IMR-90 (cell line): ENCODE data around the gene TYMS. TPM values are rescaled to one million over a fixed set of nuclear protein-coding genes. Genes with fewer than 3 reads are reported as not detected.

Experiments
- ATAC-seq: fragments of 200-7000 bp; cut with Tn5 transposase; 2 replicates; pipeline ENCODE4 v1.9.1; 2020; ENCODE audit warnings: low read depth, mild to moderate bottlenecking, moderate library complexity
- BruUV-seq: library from RNA; stranded (reverse); fragments of 400-500 nt; replicated peaks from 2 replicates; lab custom pipeline; 2021; lab: Mats Ljungman, UMichigan
- CTCF ChIA-PET: fragments of 300-600 bp; formaldehyde crosslinking; extraction: SDS; loops from one replicate; lab custom pipeline; 2021; ENCODE audit warnings: antibody characterized with exemption; lab: Yijun Ruan, JAX
- POLR2A ChIA-PET: fragments of 300-600 bp; sonication (Branson Sonifier 250); formaldehyde crosslinking; loops from one replicate; lab custom pipeline; 2022; ENCODE audit warnings: antibody characterized with exemption; ENCODE audit not compliant: unreplicated experiment; lab: Charles Lee
- DNase-seq: peaks from one replicate; pipeline ENCODE4 v3.0.0; 2013
- H2AFZ ChIP-seq: replicated peaks from 2 replicates; pipeline ENCODE3; 2013; ENCODE audit warnings: low read length, mild to moderate bottlenecking; ENCODE audit not compliant: poor library complexity
- H2AK5ac ChIP-seq: 2 replicates; pipeline ENCODE4 v1.6.1; 2013; ENCODE audit warnings: low read depth, low read length, inconsistent platforms
- H2AK9ac ChIP-seq: replicated peaks from 2 replicates; pipeline ENCODE3; 2013; ENCODE audit warnings: mild to moderate bottlenecking, low read depth, low read length, moderate library complexity; ENCODE audit not compliant: poor library complexity
- H2BK120ac ChIP-seq: 2 replicates; pipeline ENCODE4 v1.6.1; 2013; ENCODE audit warnings: low read depth, low read length, inconsistent platforms
- H2BK15ac ChIP-seq: 3 replicates; pipeline ENCODE4 v1.6.1; 2013; ENCODE audit warnings: low read depth, low read length, inconsistent platforms
- H2BK20ac ChIP-seq: 2 replicates; pipeline ENCODE4 v1.6.1; 2013; ENCODE audit warnings: low read depth, mild to moderate bottlenecking, inconsistent platforms, low read length, moderate library complexity
- H2BK5ac ChIP-seq: 2 replicates; pipeline ENCODE4 v1.6.1; 2013; ENCODE audit warnings: mild to moderate bottlenecking, low read depth, low read length, inconsistent platforms; ENCODE audit not compliant: poor library complexity, severe bottlenecking
- H3K14ac ChIP-seq: replicated peaks from 2 replicates; pipeline ENCODE4 v1.6.1; 2013; ENCODE audit warnings: low read depth, low read length, inconsistent platforms
- H3K18ac ChIP-seq: 2 replicates; pipeline ENCODE4 v1.6.1; 2013; ENCODE audit warnings: low read depth, low read length, control low read depth
- H3K23ac ChIP-seq: 2 replicates; pipeline ENCODE4 v1.6.1; 2013; ENCODE audit warnings: low read depth, low read length, inconsistent platforms
- H3K27ac ChIP-seq: 2 replicates; pipeline ENCODE4 v1.5.1; 2013; ENCODE audit warnings: mild to moderate bottlenecking, control low read depth, low read length; ENCODE audit not compliant: insufficient read depth
- H3K27me3 ChIP-seq: 2 replicates; pipeline ENCODE4 v1.6.1; 2013; ENCODE audit warnings: low read length; ENCODE audit not compliant: control insufficient read depth, insufficient read depth
- H3K36me3 ChIP-seq: 2 replicates; pipeline ENCODE4 v1.6.1; 2013; ENCODE audit warnings: low read length, mixed read lengths; ENCODE audit not compliant: control insufficient read depth, insufficient read depth
- H3K4ac ChIP-seq: 2 replicates; pipeline ENCODE4 v1.6.1; 2013; ENCODE audit warnings: low read depth, low read length, inconsistent platforms
- H3K4me1 ChIP-seq: 2 replicates; pipeline ENCODE4 v1.6.1; 2013; ENCODE audit warnings: low read length, mixed read lengths; ENCODE audit not compliant: control insufficient read depth, insufficient read depth
- H3K4me2 ChIP-seq: 2 replicates; pipeline ENCODE4 v1.6.1; 2013; ENCODE audit warnings: low read depth, mild to moderate bottlenecking, control low read depth, low read length, moderate library complexity
- H3K4me3 ChIP-seq: 2 replicates; pipeline ENCODE4 v1.5.1; 2013; ENCODE audit warnings: low read depth, mild to moderate bottlenecking, control low read depth, low read length, moderate library complexity; ENCODE audit not compliant: insufficient read depth
- H3K56ac ChIP-seq: 2 replicates; pipeline ENCODE4 v1.6.1; 2013; ENCODE audit warnings: low read length, inconsistent platforms; ENCODE audit not compliant: insufficient read depth; ENCODE audit errors: extremely low read depth
- H3K79me1 ChIP-seq, 2 experiments: 2 replicates each; pipeline ENCODE4 v1.6.1; 2013; ENCODE audit warnings: low read length in 2 of 2, inconsistent platforms in 1 of 2, low read depth in 1 of 2
- H3K9ac ChIP-seq: 2 replicates; pipeline ENCODE4 v1.6.1; 2013; ENCODE audit warnings: low read depth, low read length, control low read depth
- H3K9me1 ChIP-seq: 2 replicates; pipeline ENCODE4 v1.6.1; 2013; ENCODE audit warnings: low read length, inconsistent platforms; ENCODE audit not compliant: insufficient read depth
- H3K9me3 ChIP-seq: 2 replicates; pipeline ENCODE4 v1.6.1; 2013; ENCODE audit warnings: low read length; ENCODE audit not compliant: control insufficient read depth, insufficient read depth
- H4K20me1 ChIP-seq: 2 replicates; pipeline ENCODE4 v1.6.1; 2013; ENCODE audit warnings: low read length, inconsistent platforms; ENCODE audit not compliant: insufficient read depth
- H4K5ac ChIP-seq: 2 replicates; pipeline ENCODE4 v1.6.1; 2013; ENCODE audit warnings: mild to moderate bottlenecking, low read depth, low read length, control low read depth
- H4K8ac ChIP-seq, 2 experiments: 2 replicates each; pipeline ENCODE4 v1.6.1; 2013; ENCODE audit warnings: low read depth in 2 of 2, low read length in 2 of 2, control low read depth in 1 of 2, inconsistent platforms in 1 of 2
- H4K91ac ChIP-seq: 2 replicates; pipeline ENCODE4 v1.6.1; 2013; ENCODE audit warnings: low read depth, low read length, inconsistent platforms; ENCODE audit not compliant: insufficient read depth
- BHLHE40 ChIP-seq: fragments of 150-350 bp; IDR thresholded peaks from 2 replicates; pipeline ENCODE4 v1.6.1; 2016; ENCODE audit warnings: mild to moderate bottlenecking, low read depth, low read length
- CEBPB ChIP-seq: IDR thresholded peaks from 2 replicates; pipeline ENCODE4 v1.6.1; 2012; ENCODE audit warnings: low read depth, low read length, improper control_type of control experiment
- CHD1 ChIP-seq: IDR thresholded peaks from 2 replicates; pipeline ENCODE4 v1.6.1; 2012; ENCODE audit warnings: low read depth, low read length, improper control_type of control experiment
- CTCF ChIP-seq: conservative IDR thresholded peaks from 2 replicates; pipeline ENCODE4 v1.5.1; 2012; ENCODE audit warnings: mild to moderate bottlenecking, low read depth, low read length, improper control_type of control experiment
- ELK1 ChIP-seq: fragments of 150-350 bp; IDR thresholded peaks from 2 replicates; pipeline ENCODE4 v1.6.1; 2016; ENCODE audit warnings: low read depth, mild to moderate bottlenecking, low read length, moderate library complexity, borderline replicate concordance
- FOS ChIP-seq: fragments of 150-350 bp; IDR thresholded peaks from 2 replicates; pipeline ENCODE4 v1.6.1; 2016; ENCODE audit warnings: low read depth, low read length
- MAFK ChIP-seq: IDR thresholded peaks from 2 replicates; pipeline ENCODE4 v1.6.1; 2012; ENCODE audit warnings: low read depth, low read length, improper control_type of control experiment
- MAZ ChIP-seq: IDR thresholded peaks from 2 replicates; pipeline ENCODE4 v1.6.1; 2012; ENCODE audit warnings: low read depth, mild to moderate bottlenecking, low read length, improper control_type of control experiment, moderate library complexity, borderline replicate concordance
- MXI1 ChIP-seq: IDR thresholded peaks from 2 replicates; pipeline ENCODE4 v1.6.1; 2012; ENCODE audit warnings: low read depth, mild to moderate bottlenecking, low read length, moderate library complexity, borderline replicate concordance
- NFE2L2 ChIP-seq: fragments of 150-350 bp; IDR thresholded peaks from 2 replicates; pipeline ENCODE4 v1.6.1; 2016; ENCODE audit warnings: low read depth, mild to moderate bottlenecking, low read length
- POLR2A ChIP-seq: IDR thresholded peaks from 2 replicates; pipeline ENCODE4 v1.6.1; 2012; ENCODE audit warnings: mild to moderate bottlenecking, low read depth, low read length
- RAD21 ChIP-seq: IDR thresholded peaks from 2 replicates; pipeline ENCODE4 v1.6.1; 2012; ENCODE audit warnings: low read length, improper control_type of control experiment
- RCOR1 ChIP-seq: IDR thresholded peaks from 2 replicates; pipeline ENCODE4 v1.6.1; 2012; ENCODE audit warnings: mild to moderate bottlenecking, low read length, improper control_type of control experiment; ENCODE audit not compliant: insufficient replicate concordance
- SMC3 ChIP-seq: fragments of 150-350 bp; IDR thresholded peaks from 2 replicates; pipeline ENCODE4 v1.6.1; 2016; ENCODE audit warnings: low read depth, mild to moderate bottlenecking, antibody characterized with exemption, low read length, moderate library complexity
- USF2 ChIP-seq: fragments of 150-350 bp; IDR thresholded peaks from 2 replicates; pipeline ENCODE4 v1.6.1; 2017; ENCODE audit warnings: mild to moderate bottlenecking, antibody characterized with exemption, low read length, low read depth
- WGBS, 2 experiments: methylation state at CpG; one replicate each; pipeline versions ENCODE4 v1.1.5 to v1.1.7; 2013; ENCODE audit warnings: missing lambda C conversion rate in 2 of 2; ENCODE audit not compliant: insufficient read length in 1 of 2; ENCODE audit errors: extremely low coverage in 2 of 2; 5-methylcytosine and 5-hydroxymethylcytosine counted together
- dilution Hi-C: fragments of 300-500 bp; cut with HindIII; formaldehyde crosslinking; loops from one replicate; pipeline ENCODE4 v1.14.3; 2018; ENCODE audit warnings: low sequenced_read_pairs; ENCODE audit not compliant: unreplicated experiment
- in situ Hi-C: fragments of 300-500 bp; cut with MboI; formaldehyde crosslinking; loops from 3 replicates; pipeline ENCODE4 v1.14.3; 2019; ENCODE audit warnings: low sequenced_read_pairs, inconsistent platforms, mixed read lengths
- intact Hi-C: fragments of 100-400 bp; cut with micrococcal nuclease; formaldehyde crosslinking; loops from 2 replicates; pipeline ENCODE4 v1.10.0; 2022
- polyA plus RNA-seq, 3 experiments: library from polyadenylated mRNA; depleted of rRNA; stranded (reverse); fragments of >200 nt; gene quantifications; 2 replicates each; pipeline ENCODE4 v1.2.3, GENCODE V29; 2012; ENCODE audit warnings: low replicate concordance in 1 of 3
- total RNA-seq: library from RNA; depleted of rRNA; stranded (reverse); fragments of >200 nt; gene quantifications from 2 replicates; pipeline ENCODE4 v1.2.3, GENCODE V29; 2012

The TYMS gene
- total and polyA plus RNA-seq, 2 of the 4 experiments (the other 2 are of a cell fraction) = 28.3 to 92.2 TPM

GRCh38 chr18:652131-652530, 5.3 kb upstream of the TYMS start:
- TF ChIP-seq POLR2A (no peak), MAZ (no peak), ELK1 (no peak), CHD1 (no peak), MXI1 (no peak), CEBPB (no peak), RCOR1 (no peak), NFE2L2 (no peak), RAD21 (no peak), SMC3 (no peak), CTCF (no peak), FOS (no peak), MAFK (no peak), BHLHE40 (no peak), USF2 (no peak)
- H3K4me1 ChIP-seq = no peaks in the 10 kb centered on the region; the same call in 1 of the 2 replicates
- no CpG with 5 or more reads among the region's 4 CpGs for WGBS, 2 experiments
- no peak overlapping the region for H3K9ac ChIP-seq
- no TSS peak for BruUV-seq
- H3K36me3 ChIP-seq = no peaks in the 10 kb centered on the region
- no peak overlapping the region for H4K8ac ChIP-seq
- no peaks in the 10 kb centered on the region for H3K9me1 ChIP-seq
- no peak overlapping the region for H2AK9ac ChIP-seq
- no peak overlapping the region for H3K4ac ChIP-seq
- no peak overlapping the region for H2BK20ac ChIP-seq
- ChIA-PET POLR2A (no interaction called here), CTCF (no interaction called here)
- no peaks in the 10 kb centered on the region for H3K9me3 ChIP-seq
- H4K91ac ChIP-seq = no peak overlapping the region
- in situ Hi-C loops (no loop called here), dilution Hi-C loops (no loop called here), intact Hi-C loops (loop anchor here (10.0 kb wide), 1 partner anchor 183 kb away; no protein-coding TSS in a partner anchor)
- H2AK5ac ChIP-seq = no peak overlapping the region
- H2BK15ac ChIP-seq = no peak overlapping the region
- H3K79me1 ChIP-seq = peaks cover 0 to 6% of the 10 kb centered on the region in 2 experiments; a peak in 1 of 4 replicates
- H3K27me3 ChIP-seq = no peaks in the 10 kb centered on the region
- H2AFZ ChIP-seq = no peak overlapping the region
- no peak overlapping the region for H2BK5ac ChIP-seq
- DNase-seq (no peak), ATAC-seq (no peak)
- no peak overlapping the region for H3K14ac ChIP-seq
- H3K23ac ChIP-seq = 0 out of 2 replicates have a peak overlapping the region, but pooled peaks have one; percentile 21
- H4K5ac ChIP-seq = no peak overlapping the region
- no peaks in the 10 kb centered on the region for H4K20me1 ChIP-seq
- no peak overlapping the region for H3K56ac ChIP-seq
- H3K27ac ChIP-seq = no peak overlapping the region
- H3K4me3 ChIP-seq = no peak overlapping the region
- no peak overlapping the region for H3K18ac ChIP-seq
- H2BK120ac ChIP-seq = no peak overlapping the region
- peak overlapping the region; percentile 31; the same call in 1 of the 2 replicates for H3K4me2 ChIP-seq
